ENCODE data around the gene PMAIP1.

DNA sequence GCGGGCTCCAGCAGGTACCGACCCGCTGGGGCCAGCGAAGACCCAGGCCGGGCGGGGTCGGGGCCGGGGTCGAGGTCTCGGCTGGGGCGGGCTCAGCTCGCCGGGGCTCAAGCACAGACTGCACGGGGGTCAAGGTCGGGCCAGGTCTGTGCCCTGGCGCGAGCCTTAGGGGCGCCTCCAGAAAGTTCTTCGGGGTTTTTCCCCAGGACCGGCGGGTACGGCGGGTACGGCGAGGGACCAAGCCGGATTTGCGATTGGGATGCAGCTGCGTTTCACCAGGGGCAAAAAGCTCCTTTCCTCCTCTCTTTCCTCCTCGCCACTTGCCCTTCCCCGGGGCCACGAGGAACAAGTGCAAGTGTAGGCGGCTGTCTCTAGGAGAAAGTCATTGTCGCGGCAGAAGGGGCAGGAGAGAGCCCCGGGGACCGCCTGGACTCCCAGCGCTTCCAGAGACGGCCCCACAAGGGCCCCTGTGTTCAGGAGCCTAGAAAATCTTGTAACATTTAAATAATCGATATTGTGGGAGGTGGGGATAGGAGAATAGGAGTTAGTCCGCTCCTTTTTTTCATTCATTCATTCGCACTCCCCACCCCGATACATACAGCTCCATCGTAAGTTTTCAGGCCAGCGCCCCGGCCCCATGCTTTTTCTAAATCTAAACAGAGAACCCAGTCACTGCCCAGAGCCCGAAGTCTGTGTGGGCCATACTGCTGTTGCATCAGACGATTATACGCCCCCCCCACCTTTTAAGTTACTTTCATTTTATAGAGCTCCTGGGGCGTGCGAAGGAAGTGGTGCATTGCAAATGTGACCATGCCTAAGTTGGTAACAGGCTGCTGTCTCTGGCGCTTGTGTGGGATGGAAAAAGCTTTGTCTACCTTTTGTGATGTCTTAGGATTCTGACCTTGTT, 679 bp downstream of the PMAIP1 start:
- TF ChIP-seq, protein P1, sequence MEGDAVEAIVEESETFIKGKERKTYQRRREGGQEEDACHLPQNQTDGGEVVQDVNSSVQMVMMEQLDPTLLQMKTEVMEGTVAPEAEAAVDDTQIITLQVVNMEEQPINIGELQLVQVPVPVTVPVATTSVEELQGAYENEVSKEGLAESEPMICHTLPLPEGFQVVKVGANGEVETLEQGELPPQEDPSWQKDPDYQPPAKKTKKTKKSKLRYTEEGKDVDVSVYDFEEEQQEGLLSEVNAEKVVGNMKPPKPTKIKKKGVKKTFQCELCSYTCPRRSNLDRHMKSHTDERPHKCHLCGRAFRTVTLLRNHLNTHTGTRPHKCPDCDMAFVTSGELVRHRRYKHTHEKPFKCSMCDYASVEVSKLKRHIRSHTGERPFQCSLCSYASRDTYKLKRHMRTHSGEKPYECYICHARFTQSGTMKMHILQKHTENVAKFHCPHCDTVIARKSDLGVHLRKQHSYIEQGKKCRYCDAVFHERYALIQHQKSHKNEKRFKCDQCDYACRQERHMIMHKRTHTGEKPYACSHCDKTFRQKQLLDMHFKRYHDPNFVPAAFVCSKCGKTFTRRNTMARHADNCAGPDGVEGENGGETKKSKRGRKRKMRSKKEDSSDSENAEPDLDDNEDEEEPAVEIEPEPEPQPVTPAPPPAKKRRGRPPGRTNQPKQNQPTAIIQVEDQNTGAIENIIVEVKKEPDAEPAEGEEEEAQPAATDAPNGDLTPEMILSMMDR (IDR thresholded peaks at IDR 0.05 in 8 of 11, conservative IDR thresholded peaks at IDR 0.05 in 3 of 11) = no peak
- peak in 1 of 3 donors; percentile 58 for TF ChIP-seq POLR2A (IDR thresholded peaks at IDR 0.05)
- peak in 1 of 3 donors; percentile 74 for TF ChIP-seq POLR2AphosphoS5 (IDR thresholded peaks at IDR 0.05)

Data from spleen (tissue), 7 donors.